Smooth muscle cell of trachea (primary cell): ENCODE data around the gene DPP10. TPM values are rescaled to one million over a fixed set of nuclear protein-coding genes. Genes with fewer than 3 reads are reported as not detected.

Source experiments
- total RNA-seq: library from RNA; depleted of rRNA; stranded (reverse); fragments of >200 nt; gene quantifications from 2 replicates; pipeline ENCODE4 v1.2.1, GENCODE V29; 2014

DPP10 gene
- not detected in 2 replicates for total RNA-seq

DNA sequence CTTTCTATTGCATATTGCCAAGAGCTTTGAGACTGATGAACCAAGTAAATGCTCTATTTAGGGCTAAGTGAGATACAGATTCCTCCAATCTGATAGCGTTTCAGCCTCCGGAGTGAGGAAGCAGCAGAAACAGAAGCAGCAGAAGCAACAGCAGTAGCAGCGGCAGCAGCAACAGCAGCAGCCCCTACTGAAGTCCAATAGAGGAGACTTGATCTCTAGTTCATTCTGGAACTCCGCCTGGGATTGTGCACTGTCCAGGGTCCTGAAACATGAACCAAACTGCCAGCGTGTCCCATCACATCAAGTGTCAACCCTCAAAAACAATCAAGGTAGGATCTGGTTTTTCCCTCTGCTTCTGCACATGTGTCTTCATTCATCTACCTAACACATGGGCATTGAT is at the start of gene DPP10:
DPP10 (plus strand) TSS at position 132 of the 400 bp plus-strand sequence.

